Fibroblast of lung (primary cell): ENCODE data around the gene KLHL5. TPM values are rescaled to one million over a fixed set of nuclear protein-coding genes. Genes with fewer than 3 reads are reported as not detected.

ENCODE experiments used
- DNase-seq, 2 donors: peaks; one replicate each; pipeline versions ENCODE4 v3.0.0 to v3.0.0-alpha.2; 2010; ENCODE audit warnings: low read depth in 2 of 2
- H2AFZ ChIP-seq: 2 replicates; pipeline ENCODE4 v1.5.1; 2012; ENCODE audit warnings: low read length, control low read depth, inconsistent platforms
- H3K27ac ChIP-seq: 2 replicates; pipeline ENCODE4 v1.5.1; 2011; ENCODE audit warnings: low read length, control low read depth; ENCODE audit not compliant: insufficient read depth
- H3K27me3 ChIP-seq: 2 replicates; pipeline ENCODE4 v1.5.1; 2011; ENCODE audit warnings: mild to moderate bottlenecking, low read length; ENCODE audit not compliant: control insufficient read depth, insufficient read depth
- H3K36me3 ChIP-seq: 2 replicates; pipeline ENCODE4 v1.5.1; 2011; ENCODE audit warnings: low read length; ENCODE audit not compliant: control insufficient read depth, insufficient read depth
- H3K4me1 ChIP-seq: 2 replicates; pipeline ENCODE4 v1.5.1; 2011; ENCODE audit warnings: low read length; ENCODE audit not compliant: control insufficient read depth, insufficient read depth; ENCODE audit errors: extremely low read depth
- H3K4me2 ChIP-seq: 2 replicates; pipeline ENCODE4 v1.5.1; 2011; ENCODE audit warnings: low read length, control low read depth; ENCODE audit not compliant: insufficient read depth; ENCODE audit errors: extremely low read depth
- H3K4me3 ChIP-seq, 4 experiments: fragments of 200-600 bp in 1 of 4; sonication (generic) in 1 of 4; replicated peaks in 1 of 4; 2 replicates each; pipeline ENCODE4 v1.5.1; 2011 to 2016; ENCODE audit warnings: low read length in 4 of 4, low read depth in 3 of 4, mild to moderate bottlenecking in 3 of 4, control low read depth in 2 of 4, inconsistent platforms in 1 of 4, mixed read lengths in 1 of 4; ENCODE audit not compliant: insufficient read depth in 1 of 4; ENCODE audit errors: control extremely low read depth in 1 of 4
- H3K79me2 ChIP-seq: 2 replicates; pipeline ENCODE4 v1.5.1; 2012; ENCODE audit warnings: mild to moderate bottlenecking, low read length, inconsistent platforms; ENCODE audit not compliant: control insufficient read depth, insufficient read depth
- H3K9ac ChIP-seq: 2 replicates; pipeline ENCODE4 v1.5.1; 2011; ENCODE audit warnings: mild to moderate bottlenecking, low read length, control low read depth; ENCODE audit not compliant: insufficient read depth
- H3K9me3 ChIP-seq: 2 replicates; pipeline ENCODE4 v1.5.1; 2012; ENCODE audit warnings: low read depth, low read length; ENCODE audit not compliant: control insufficient read depth, insufficient read depth
- H4K20me1 ChIP-seq: 2 replicates; pipeline ENCODE4 v1.5.1; 2011; ENCODE audit warnings: low read length; ENCODE audit not compliant: control insufficient read depth, insufficient read depth; ENCODE audit errors: extremely low read depth
- CTCF ChIP-seq, 2 donors: IDR thresholded peaks in 1 of 2; conservative IDR thresholded peaks in 1 of 2; 1 replicate in 1 of 2; 2 replicates in 1 of 2; pipeline ENCODE4 v1.5.1; 2011 to 2012; ENCODE audit warnings: low read length in 2 of 2, control low read depth in 1 of 2, inconsistent platforms in 1 of 2, low read depth in 1 of 2, mild to moderate bottlenecking in 1 of 2
- EZH2 ChIP-seq: IDR thresholded peaks from 2 replicates; pipeline ENCODE4 v1.5.1; 2012; ENCODE audit warnings: low read length, control low read depth, mild to moderate bottlenecking; ENCODE audit errors: missing control alignments
- polyA plus RNA-seq, 2 donors: library from polyadenylated mRNA; depleted of rRNA in 1 of 2; stranded (reverse) in 1 of 2; unstranded in 1 of 2; fragments of >200 nt; gene quantifications; 2 replicates each; pipeline ENCODE4 v1.2.1, GENCODE V29; 2011 to 2012; ENCODE audit warnings: missing spikeins in 1 of 2
- total RNA-seq: library from RNA; depleted of rRNA; stranded (reverse); fragments of >200 nt; gene quantifications from 2 replicates; pipeline ENCODE4 v1.2.1, GENCODE V29; 2014

The KLHL5 gene
- total and polyA plus RNA-seq, 2 donors (not counting 1 experiment from before 2014, with no cell fraction given): 88.3 to 120 TPM

DNA sequence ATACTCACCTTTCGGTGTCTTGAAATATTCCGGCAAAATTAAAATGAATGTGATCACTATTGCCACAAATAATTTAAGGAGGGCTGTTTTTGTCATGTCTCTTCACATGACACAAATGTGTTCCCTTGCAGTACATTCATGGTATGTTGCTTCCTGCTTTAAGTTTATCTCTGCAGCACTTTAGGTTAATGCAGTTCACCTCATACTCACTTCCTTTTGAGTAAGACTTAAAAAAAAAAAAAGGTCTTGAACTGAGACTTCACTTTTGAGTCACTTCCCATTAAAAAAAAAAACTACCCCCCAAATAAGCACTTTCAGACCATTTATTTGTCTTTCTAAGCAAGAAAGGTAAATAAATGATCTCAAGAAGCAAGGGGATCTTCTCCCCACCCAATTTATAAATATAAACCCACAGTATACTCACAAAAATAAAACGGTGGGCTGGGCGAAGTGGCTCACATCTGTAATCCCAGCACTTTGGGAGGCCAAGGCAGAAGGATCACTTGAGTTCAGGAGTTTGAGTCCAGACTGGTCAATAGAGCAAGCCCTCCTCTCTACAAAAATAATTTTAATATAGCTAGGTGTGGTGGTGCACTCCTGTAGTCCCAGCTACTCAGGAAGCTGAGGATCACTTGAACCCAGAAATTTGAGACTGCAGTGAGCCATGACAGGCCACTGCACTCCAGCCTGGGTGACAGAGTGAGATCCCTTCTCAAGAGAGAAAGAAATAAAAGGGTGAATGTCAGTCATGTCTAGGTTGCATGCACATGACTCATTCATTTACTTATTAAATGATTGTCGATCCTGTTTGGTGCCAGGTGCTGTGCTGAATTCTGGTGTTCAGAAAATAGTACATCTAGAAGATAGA lies 29.6 kb upstream of the KLHL5 start, which contains the start of gene TMEM156:
Gene TMEM156 (minus strand): TSS at position 192 of the 868 bp plus-strand sequence. CDS start 96 bp downstream, at position 96.
- Histone ChIP-seq H3K79me2 (no peaks in the 10 kb centered on the region), H3K4me1 (no peaks in the 10 kb centered on the region), H3K27me3 (no peaks in the 10 kb centered on the region), H3K9me3 (no peaks in the 10 kb centered on the region), H3K9ac (no peak within 1 kb of the TSS), H3K4me2 (no peak within 1 kb of the TSS), H3K4me3 (peak within 1 kb of the TSS in 1 of 4 experiments; percentile 38), H3K36me3 (no peaks in the 10 kb centered on the region), H3K27ac (no peak within 1 kb of the TSS), H4K20me1 (no peaks in the 10 kb centered on the region), H2AFZ (no peak within 1 kb of the TSS)
- DNase-seq: peak in 1 of 2 donors; percentile 53
- TF ChIP-seq CTCF (conservative IDR thresholded peaks at IDR 0.05 in 1 of 2, IDR thresholded peaks at IDR 0.05 in 1 of 2; ENCODE audit: low read depth in 1 of 2, low read length in 2 of 2): no peak
- TF ChIP-seq EZH2: no peak

- peak; percentile 61 to 88 for DNase-seq
- H3K27me3 ChIP-seq: no peaks in the 10 kb centered on the region
- H3K4me2 ChIP-seq: no peak overlapping the region
- no peaks in the 10 kb centered on the region for H3K36me3 ChIP-seq
- no peaks in the 10 kb centered on the region for H3K79me2 ChIP-seq
- no peaks in the 10 kb centered on the region for H3K4me1 ChIP-seq
- no peak overlapping the region for H2AFZ ChIP-seq
- H4K20me1 ChIP-seq: no peaks in the 10 kb centered on the region
- no peaks in the 10 kb centered on the region for H3K9me3 ChIP-seq
- no peak overlapping the region for H3K4me3 ChIP-seq
- H3K27ac ChIP-seq: no peak overlapping the region
- TF ChIP-seq CTCF (conservative IDR thresholded peaks at IDR 0.05 in 1 of 2, IDR thresholded peaks at IDR 0.05 in 1 of 2; ENCODE audit: low read depth in 1 of 2, low read length in 2 of 2) (no peak), EZH2 (no peak)
- no peak overlapping the region for H3K9ac ChIP-seq
These were observed 25.9 kb upstream of the KLHL5 start for GRCh38 chr4:39036172-39036571.

DNA sequence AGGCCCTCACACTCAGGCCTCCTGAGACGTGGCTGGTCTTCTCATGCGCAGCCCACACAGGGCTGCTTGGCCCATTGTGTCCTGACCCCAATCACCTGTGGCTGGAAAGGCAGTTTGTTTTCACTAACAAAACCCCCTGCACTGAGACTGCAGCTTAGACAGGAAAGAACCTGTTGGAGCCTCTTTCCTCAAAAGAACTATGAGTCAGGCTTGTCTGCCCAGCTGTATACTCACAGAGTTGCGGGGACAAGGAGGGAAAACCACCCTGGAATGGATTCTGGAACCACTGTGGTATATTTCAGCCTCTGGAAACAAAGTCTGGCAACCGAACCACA lies 24.6 kb upstream of the KLHL5 start:
- no peaks in the 10 kb centered on the region for H3K27me3 ChIP-seq
- no peak for TF ChIP-seq EZH2
- no peak for TF ChIP-seq CTCF (conservative IDR thresholded peaks at IDR 0.05 in 1 of 2, IDR thresholded peaks at IDR 0.05 in 1 of 2; ENCODE audit: low read depth in 1 of 2, low read length in 2 of 2)
- H3K4me3 ChIP-seq: no peak overlapping the region
- H3K36me3 ChIP-seq: no peaks in the 10 kb centered on the region
- H3K9me3 ChIP-seq: no peaks in the 10 kb centered on the region
- no peak overlapping the region for H3K27ac ChIP-seq
- no peak overlapping the region for H3K4me2 ChIP-seq
- H4K20me1 ChIP-seq: no peaks in the 10 kb centered on the region
- H3K9ac ChIP-seq: no peak overlapping the region
- H3K79me2 ChIP-seq: no peaks in the 10 kb centered on the region
- peak in 1 of 2 donors; percentile 79 for DNase-seq
- H3K4me1 ChIP-seq: no peaks in the 10 kb centered on the region
- no peak overlapping the region for H2AFZ ChIP-seq
